H1 (cell line): ENCODE data around the gene PRPF6. TPM values are rescaled to one million over a fixed set of nuclear protein-coding genes. Genes with fewer than 3 reads are reported as not detected.

ENCODE experiments used
- CTCF ChIA-PET: fragments of 300-600 bp; sonication (Branson Sonifier 250); formaldehyde crosslinking; loops from one replicate; lab custom pipeline; 2021; ENCODE audit not compliant: partially characterized antibody; lab: Charles Lee
- POLR2A ChIA-PET: fragments of 300-600 bp; sonication (Branson Sonifier 250); formaldehyde crosslinking; loops from one replicate; lab custom pipeline; 2021; ENCODE audit warnings: inconsistent platforms; ENCODE audit not compliant: partially characterized antibody; lab: Charles Lee
- DNase-seq, 2 experiments: peaks; one replicate each; pipeline versions ENCODE4 v3.0.0 to v3.0.0-alpha.2; 2010 to 2022; ENCODE audit warnings: low spot score in 2 of 2, low read depth in 1 of 2, mixed read lengths in 1 of 2
- FAIRE-seq: peaks from 2 replicates; lab custom pipeline; 2011; peaks lifted over from hg19 to GRCh38; lab: Jason Lieb, UNC
- H2AFZ ChIP-seq: 2 replicates; pipeline ENCODE4 v1.8.1; 2012; ENCODE audit warnings: low read length, inconsistent platforms
- H2AK5ac ChIP-seq: 2 replicates; pipeline ENCODE4 v1.6.1; 2013; ENCODE audit warnings: low read depth, low read length
- H2BK120ac ChIP-seq: replicated peaks from 2 replicates; pipeline ENCODE3; 2013; ENCODE audit warnings: low read depth, low read length, inconsistent platforms
- H2BK12ac ChIP-seq: 2 replicates; pipeline ENCODE4 v1.6.1; 2013; ENCODE audit warnings: low read depth, low read length
- H2BK15ac ChIP-seq: 2 replicates; pipeline ENCODE4 v1.6.1; 2013; ENCODE audit warnings: low read length
- H2BK20ac ChIP-seq: 2 replicates; pipeline ENCODE4 v1.6.1; 2013; ENCODE audit warnings: low read length
- H2BK5ac ChIP-seq: 2 replicates; pipeline ENCODE4 v1.6.1; 2013; ENCODE audit warnings: low read depth, low read length
- H3K14ac ChIP-seq: 2 replicates; pipeline ENCODE4 v1.6.1; 2013; ENCODE audit warnings: inconsistent platforms; ENCODE audit not compliant: insufficient read length
- H3K18ac ChIP-seq: 2 replicates; pipeline ENCODE4 v1.6.1; 2013; ENCODE audit warnings: low read length; ENCODE audit errors: extremely low read depth
- H3K23ac ChIP-seq: 2 replicates; pipeline ENCODE4 v1.6.1; 2013; ENCODE audit warnings: inconsistent platforms; ENCODE audit not compliant: insufficient read length
- H3K23me2 ChIP-seq: 2 replicates; pipeline ENCODE4 v1.6.1; 2013; ENCODE audit warnings: low read depth, low read length
- H3K27ac ChIP-seq: 2 replicates; pipeline ENCODE4 v1.6.1; 2011; ENCODE audit warnings: low read depth, low read length, inconsistent platforms
- H3K27me3 ChIP-seq, 4 experiments: replicated peaks in 1 of 4; 1 replicate in 1 of 4; 2 replicates in 3 of 4; pipeline versions ENCODE4 v1.6.1 to v1.8.1; 2011 to 2013; ENCODE audit warnings: low read length in 3 of 4, mild to moderate bottlenecking in 3 of 4, inconsistent platforms in 2 of 4, mixed read lengths in 2 of 4, moderate library complexity in 1 of 4; ENCODE audit not compliant: control insufficient read depth in 3 of 4, insufficient read depth in 3 of 4; ENCODE audit errors: extremely low read depth in 1 of 4
- H3K36me3 ChIP-seq, 4 experiments: 2 replicates each; pipeline versions ENCODE4 v1.6.1 to v1.8.1; 2011 to 2013; ENCODE audit warnings: mild to moderate bottlenecking in 4 of 4, low read length in 3 of 4, moderate library complexity in 2 of 4, control low read depth in 1 of 4, inconsistent platforms in 1 of 4; ENCODE audit not compliant: insufficient read depth in 4 of 4, control insufficient read depth in 2 of 4
- H3K4ac ChIP-seq: replicated peaks from 2 replicates; pipeline ENCODE3; 2013; ENCODE audit warnings: low read length, low read depth, mixed read lengths, inconsistent platforms; ENCODE audit not compliant: insufficient read length
- H3K4me1 ChIP-seq, 4 experiments: replicated peaks in 1 of 4; 1 replicate in 1 of 4; 2 replicates in 3 of 4; pipeline versions ENCODE4 v1.6.1 to v1.8.1; 2011 to 2013; ENCODE audit warnings: low read length in 3 of 4, inconsistent platforms in 2 of 4, mixed read lengths in 1 of 4; ENCODE audit not compliant: insufficient read depth in 4 of 4, control insufficient read depth in 3 of 4
- H3K4me2 ChIP-seq, 2 experiments: 2 replicates each; pipeline versions ENCODE4 v1.6.1 to v1.8.1; 2011 to 2013; ENCODE audit warnings: low read depth in 2 of 2, low read length in 2 of 2, control low read depth in 1 of 2, inconsistent platforms in 1 of 2, mild to moderate bottlenecking in 1 of 2; ENCODE audit not compliant: insufficient read depth in 1 of 2
- H3K4me3 ChIP-seq, 4 experiments: fragments of 200-600, 300-600 bp in 1 of 4; sonication (generic), shearing (Covaris generic), sonication (Bioruptor Twin) in 1 of 4; 2 replicates each; pipeline versions ENCODE4 v1.5.1 to v1.8.1; 2011 to 2016; ENCODE audit warnings: low read length in 4 of 4, low read depth in 3 of 4, control low read depth in 2 of 4, inconsistent platforms in 2 of 4, mild to moderate bottlenecking in 2 of 4, mixed read lengths in 1 of 4, moderate library complexity in 1 of 4; ENCODE audit not compliant: insufficient read depth in 2 of 4; ENCODE audit errors: extremely low read depth in 1 of 4
- H3K56ac ChIP-seq: replicated peaks from 2 replicates; pipeline ENCODE3; 2013; ENCODE audit warnings: low read depth, mild to moderate bottlenecking, mixed read lengths, low read length, inconsistent platforms; ENCODE audit not compliant: insufficient read length
- H3K79me1 ChIP-seq: 2 replicates; pipeline ENCODE4 v1.6.1; 2013; ENCODE audit warnings: low read depth, low read length, control low read depth
- H3K79me2 ChIP-seq, 2 experiments: 2 replicates each; pipeline versions ENCODE4 v1.6.1 to v1.8.1; 2012 to 2013; ENCODE audit warnings: low read length in 2 of 2, mild to moderate bottlenecking in 2 of 2, inconsistent platforms in 1 of 2; ENCODE audit not compliant: insufficient read depth in 2 of 2, control insufficient read depth in 1 of 2
- H3K9ac ChIP-seq, 4 experiments: replicated peaks in 1 of 4; 1 replicate in 1 of 4; 2 replicates in 3 of 4; pipeline versions ENCODE4 v1.6.1 to v1.8.1; 2011 to 2013; ENCODE audit warnings: low read depth in 3 of 4, low read length in 3 of 4, control low read depth in 2 of 4, mild to moderate bottlenecking in 2 of 4, moderate library complexity in 2 of 4, inconsistent platforms in 1 of 4; ENCODE audit errors: extremely low read depth in 1 of 4
- H3K9me3 ChIP-seq, 2 experiments: 2 replicates each; pipeline versions ENCODE4 v1.6.1 to v1.8.1; 2012 to 2013; ENCODE audit warnings: mild to moderate bottlenecking in 2 of 2, moderate library complexity in 2 of 2, control low read depth in 1 of 2, inconsistent platforms in 1 of 2, low read depth in 1 of 2, low read length in 1 of 2, mixed read lengths in 1 of 2; ENCODE audit not compliant: insufficient read depth in 2 of 2
- H4K20me1 ChIP-seq, 2 experiments: replicated peaks in 1 of 2; 2 replicates each; pipeline versions ENCODE3 to v1.8.1; 2011 to 2013; ENCODE audit warnings: inconsistent platforms in 2 of 2, low read length in 2 of 2, mild to moderate bottlenecking in 1 of 2; ENCODE audit not compliant: insufficient read depth in 2 of 2, control insufficient read depth in 1 of 2
- H4K5ac ChIP-seq: 2 replicates; pipeline ENCODE4 v1.6.1; 2013; ENCODE audit warnings: low read length, low read depth, mixed read lengths, inconsistent platforms; ENCODE audit not compliant: insufficient read length
- H4K8ac ChIP-seq: 2 replicates; pipeline ENCODE4 v1.8.0; 2013; ENCODE audit warnings: mild to moderate bottlenecking, moderate library complexity, low read length, inconsistent platforms; ENCODE audit not compliant: insufficient read depth; ENCODE audit errors: extremely low read depth
- H4K91ac ChIP-seq: replicated peaks from 2 replicates; pipeline ENCODE3; 2013; ENCODE audit warnings: low read length, mixed read lengths, inconsistent platforms; ENCODE audit not compliant: insufficient read length
- EZH2 ChIP-seq: fragments of 200-600 bp; sonication (generic); IDR thresholded peaks from 2 replicates; pipeline ENCODE4 v1.7.1; 2012; ENCODE audit warnings: low read depth, mild to moderate bottlenecking, moderate library complexity, low read length, inconsistent platforms; ENCODE audit not compliant: severe bottlenecking
- JUN ChIP-seq: IDR thresholded peaks from 2 replicates; pipeline ENCODE4 v1.6.1; 2011; ENCODE audit warnings: low read depth, mild to moderate bottlenecking, improper control_type of control experiment, low read length
- PHF8 ChIP-seq: fragments of 200-600 bp; sonication (generic); conservative IDR thresholded peaks from 2 replicates; pipeline ENCODE4 v1.7.1; 2012; ENCODE audit warnings: low read depth, mild to moderate bottlenecking, inconsistent platforms, low read length, moderate library complexity
- RAD21 ChIP-seq, 2 experiments: IDR thresholded peaks in 1 of 2; conservative IDR thresholded peaks in 1 of 2; 2 replicates each; pipeline ENCODE4 v1.6.1; 2011; ENCODE audit warnings: low read depth in 2 of 2, low read length in 2 of 2, improper control_type of control experiment in 1 of 2, inconsistent platforms in 1 of 2, mild to moderate bottlenecking in 1 of 2, moderate library complexity in 1 of 2
- RXRA ChIP-seq: IDR thresholded peaks from 2 replicates; pipeline ENCODE4 v1.6.1; 2011; ENCODE audit warnings: low read depth, mild to moderate bottlenecking, low read length, moderate library complexity; ENCODE audit not compliant: insufficient read depth
- SP1 ChIP-seq: IDR thresholded peaks from 2 replicates; pipeline ENCODE4 v1.6.1; 2011; ENCODE audit warnings: low read depth, low read length
- SP4 ChIP-seq: IDR thresholded peaks from 2 replicates; pipeline ENCODE4 v1.6.1; 2012; ENCODE audit warnings: low read length, inconsistent platforms
- TAF1 ChIP-seq: IDR thresholded peaks from 2 replicates; pipeline ENCODE4 v1.6.1; 2011; ENCODE audit warnings: mild to moderate bottlenecking, low read depth, low read length
- TAF7 ChIP-seq: optimal IDR thresholded peaks from 2 replicates; pipeline ENCODE3; 2011; ENCODE audit warnings: low read depth, mild to moderate bottlenecking, inconsistent platforms, low read length, moderate library complexity, borderline replicate concordance
- WGBS, 2 experiments: shearing (Covaris generic) in 1 of 2; methylation state at CpG; one replicate each; pipeline versions ENCODE4 v1.1.6 to v1.1.7; 2013 to 2015; ENCODE audit warnings: low lambda C conversion rate in 2 of 2, mixed read lengths in 2 of 2, inconsistent platforms in 1 of 2, low coverage in 1 of 2, missing lambda C conversion rate in 1 of 2; ENCODE audit not compliant: insufficient replicate concordance in 2 of 2, insufficient coverage in 1 of 2, insufficient read length in 1 of 2; ENCODE audit errors: extremely low coverage in 1 of 2, missing lambda C conversion rate in 1 of 2; 5-methylcytosine and 5-hydroxymethylcytosine counted together
- polyA plus RNA-seq, 7 experiments: library from polyadenylated mRNA; depleted of rRNA in 3 of 7; stranded (reverse) in 5 of 7; unstranded in 2 of 7; fragments of >200 nt in 5 of 7; fragments of 200-250 nt in 2 of 7; gene quantifications; 1 replicate in 5 of 7; 2 replicates in 1 of 7; 4 replicates in 1 of 7; pipeline versions ENCODE4 v1.2.1 to v1.2.3, GENCODE V29; 2011 to 2013; ENCODE audit warnings: missing spikeins in 2 of 7, mixed read lengths in 2 of 7
- total RNA-seq: library from RNA; stranded (reverse); fragmentation: NEBNext Ultra II Directional; extraction: Animal tissue kit (Norgen Biotek cat#: 25700); gene quantifications from 2 replicates; pipeline ENCODE4 v1.2.1, GENCODE V29; 2021
- TF ChIP-seq, protein P1 (sequence below): IDR thresholded peaks from 2 replicates; pipeline ENCODE4 v1.6.1; 2011; ENCODE audit warnings: low read length, improper control_type of control experiment

The PRPF6 gene
- total and polyA plus RNA-seq, 2 of the 8 experiments (the other 6 are each of a cell fraction or from before 2014, with no cell fraction given) = 27.9 to 76.9 TPM

DNA sequence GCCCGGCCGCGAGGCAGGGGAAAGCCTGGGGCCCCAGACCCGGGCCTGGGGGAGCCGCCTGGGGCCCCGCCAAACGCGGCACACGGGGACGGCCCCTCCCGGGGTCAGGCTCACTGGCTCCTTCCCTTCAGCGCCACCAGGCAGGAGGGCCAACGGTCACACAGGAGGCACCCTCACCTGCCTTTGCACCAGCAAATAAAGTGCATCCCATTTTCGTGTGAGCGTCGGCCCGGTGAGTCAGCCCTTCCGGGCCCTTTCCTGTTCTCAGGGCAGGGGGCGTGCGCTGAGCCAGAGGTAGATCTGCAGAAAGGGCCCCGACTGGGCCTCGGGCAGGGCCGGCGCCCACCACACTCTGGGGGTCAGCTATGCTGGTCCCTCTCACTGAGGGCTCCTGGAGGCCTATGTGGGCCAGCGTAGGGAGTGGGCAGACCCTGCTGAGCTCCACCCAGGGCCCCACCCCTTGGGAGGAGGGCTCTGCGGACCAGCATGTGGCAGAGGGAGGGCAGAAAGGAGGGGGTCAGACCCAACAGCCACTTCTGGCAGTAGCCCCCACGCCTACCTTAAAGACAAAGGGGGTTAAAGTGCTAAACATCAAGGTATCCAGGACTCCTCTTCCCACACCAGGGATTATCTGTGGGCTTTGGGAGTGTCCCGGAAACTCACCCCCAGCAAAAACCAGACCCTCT lies 23.8 kb upstream of the PRPF6 start:
- Histone ChIP-seq H2BK20ac (no peak overlapping the region), H4K91ac (peak overlapping the region; percentile 74), H3K18ac (peak overlapping the region; percentile 49; the same call in 1 of the 2 replicates), H2BK5ac (peak overlapping the region; percentile 58; the same call in 1 of the 2 replicates), H3K9me3 (no peaks in the 10 kb centered on the region), H3K4me3 (peak overlapping the region; percentile 66 to 76 (median 72)), H3K27me3 (no peaks in the 10 kb centered on the region), H2BK12ac (no peak overlapping the region), H3K4me1 (peaks cover 0 to 19% (median 12%) of the 10 kb centered on the region in 4 experiments; a peak in 6 of 7 replicates), H3K56ac (peak overlapping the region; percentile 59), H3K79me1 (peaks cover 19% of the 10 kb centered on the region), H2BK120ac (no peak overlapping the region), H3K4ac (no peak overlapping the region), H3K23me2 (peaks cover 8% of the 10 kb centered on the region; the same call in 1 of the 2 replicates), H3K27ac (peak overlapping the region; percentile 49), H3K36me3 (peaks cover 4 to 18% (median 12%) of the 10 kb centered on the region in 4 experiments; a peak in 5 of 8 replicates), H2AFZ (no peak overlapping the region), H2BK15ac (no peak overlapping the region), H3K9ac (peak overlapping the region; percentile 46 to 59 (median 52); a peak in 6 of 7 replicates), H4K20me1 (peaks cover 10 to 22% of the 10 kb centered on the region in 2 experiments), H3K4me2 (peak overlapping the region; percentile 61 to 88), H2AK5ac (no peak overlapping the region), H3K79me2 (peaks cover 15 to 34% of the 10 kb centered on the region in 2 experiments; a peak in 3 of 4 replicates), H4K5ac (peak overlapping the region; percentile 81), H3K23ac (no peak overlapping the region), H4K8ac (no peak overlapping the region; the same call in 1 of the 2 replicates), H3K14ac (no peak overlapping the region)
- FAIRE-seq = no peak
- DNase-seq = peak; percentile 73 to 90
- WGBS, 2 experiments = 2% methylated on average over 26 of the region's 28 CpGs; no CpG with 5 or more reads in 1 of the 2 experiments
- CTCF ChIA-PET = interaction anchor here (1.1 to 2.0 kb wide), 2 partner anchors 17 to 83 kb away, joined by 3 to 12 read pairs; no protein-coding TSS in a partner anchor
- POLR2A ChIA-PET = interaction anchor here (0.7 to 4.0 kb wide), 8 partner anchors 11 to 369 kb away, joined by 3 to 68 read pairs (median 4); partner anchors contain the start of genes PRPF6 and TPD52L2
- TF ChIP-seq TAF7 = no peak
- no peak; the same call in 1 of the 2 replicates for TF ChIP-seq PHF8
- no peak for TF ChIP-seq SP4
- TF ChIP-seq RXRA = no peak
- TF ChIP-seq SP1 = peak; percentile 62; the same call in 1 of the 2 replicates
- no peak for TF ChIP-seq EZH2
- no peak for TF ChIP-seq JUN
- TF ChIP-seq, protein P1, sequence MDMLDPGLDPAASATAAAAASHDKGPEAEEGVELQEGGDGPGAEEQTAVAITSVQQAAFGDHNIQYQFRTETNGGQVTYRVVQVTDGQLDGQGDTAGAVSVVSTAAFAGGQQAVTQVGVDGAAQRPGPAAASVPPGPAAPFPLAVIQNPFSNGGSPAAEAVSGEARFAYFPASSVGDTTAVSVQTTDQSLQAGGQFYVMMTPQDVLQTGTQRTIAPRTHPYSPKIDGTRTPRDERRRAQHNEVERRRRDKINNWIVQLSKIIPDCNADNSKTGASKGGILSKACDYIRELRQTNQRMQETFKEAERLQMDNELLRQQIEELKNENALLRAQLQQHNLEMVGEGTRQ = no peak
- peak; percentile 29; the same call in 1 of the 2 replicates for TF ChIP-seq TAF1
- no peak for TF ChIP-seq RAD21 (IDR thresholded peaks at IDR 0.05 in 1 of 2, conservative IDR thresholded peaks at IDR 0.05 in 1 of 2; ENCODE audit: low read depth in 2 of 2, low read length in 2 of 2)
